Progenitor cell of endocrine pancreas (in vitro differentiated cells): ENCODE measurements around the gene GABRB1. TPM values are rescaled to one million over a fixed set of nuclear protein-coding genes. Genes with fewer than 3 reads are reported as not detected.

Source experiments
- DNase-seq: peaks from one replicate; pipeline ENCODE4 v3.0.0; 2021; ENCODE audit warnings: low spot score; ENCODE audit not compliant: unreplicated experiment
- H3K27ac Mint-ChIP-seq: 2 replicates; pipeline ENCODE4 v1.8.0; 2021; ENCODE audit warnings: mild to moderate bottlenecking, moderate library complexity, mixed read lengths
- H3K27me3 Mint-ChIP-seq: 2 replicates; pipeline ENCODE4 v1.8.0; 2021; ENCODE audit warnings: mixed read lengths
- H3K36me3 Mint-ChIP-seq: 2 replicates; pipeline ENCODE4 v1.8.0; 2022; ENCODE audit warnings: mixed read lengths; ENCODE audit not compliant: insufficient read depth
- H3K4me1 Mint-ChIP-seq: 2 replicates; pipeline ENCODE4 v1.8.0; 2021; ENCODE audit warnings: low read depth, mixed read lengths
- H3K4me3 Mint-ChIP-seq: 2 replicates; pipeline ENCODE4 v1.8.0; 2021; ENCODE audit warnings: low read depth, mild to moderate bottlenecking, moderate library complexity, mixed read lengths
- H3K9me3 Mint-ChIP-seq: 2 replicates; pipeline ENCODE4 v1.8.0; 2021; ENCODE audit warnings: low read depth, mixed read lengths
- CTCF ChIP-seq: fragments of 200-600 bp; sonication (generic); IDR thresholded peaks from one replicate; pipeline ENCODE4 v1.5.0; 2021; ENCODE audit warnings: antibody characterized with exemption, mild to moderate bottlenecking; ENCODE audit not compliant: unreplicated experiment
- total RNA-seq: library from RNA; stranded (reverse); gene quantifications from 2 replicates; pipeline ENCODE4 v1.2.1, GENCODE V29; 2021

GABRB1 gene
- total RNA-seq, 1 donor from 2014 or later = 1.2 TPM

- no peak overlapping the region for H3K27ac Mint-ChIP-seq
- no peaks in the 10 kb centered on the region for H3K9me3 Mint-ChIP-seq
- TF ChIP-seq CTCF = no peak
- H3K36me3 Mint-ChIP-seq = no peaks in the 10 kb centered on the region
- no peak for DNase-seq
- H3K4me3 Mint-ChIP-seq = no peak overlapping the region
- peaks cover 2% of the 10 kb centered on the region for H3K4me1 Mint-ChIP-seq
- H3K27me3 Mint-ChIP-seq = no peaks in the 10 kb centered on the region
These were observed 20.4 kb upstream of the GABRB1 start for GRCh38 chr4:47010912-47011446.

- Mint-ChIP-seq H3K4me3 (no peak overlapping the region), H3K27ac (no peak overlapping the region), H3K9me3 (no peaks in the 10 kb centered on the region), H3K4me1 (peaks cover 2% of the 10 kb centered on the region), H3K36me3 (no peaks in the 10 kb centered on the region), H3K27me3 (no peaks in the 10 kb centered on the region)
- TF ChIP-seq CTCF = no peak
- DNase-seq = no peak
These were observed 18.7 kb upstream of the GABRB1 start for GRCh38 chr4:47012676-47013075.

- Mint-ChIP-seq H3K36me3 (no peaks in the 10 kb centered on the region), H3K27me3 (no peaks in the 10 kb centered on the region), H3K4me3 (no peak overlapping the region), H3K4me1 (peaks cover 2% of the 10 kb centered on the region), H3K27ac (no peak overlapping the region), H3K9me3 (no peaks in the 10 kb centered on the region)
- DNase-seq = no peak
- no peak for TF ChIP-seq CTCF
These were observed 18.0 kb upstream of the GABRB1 start for GRCh38 chr4:47013373-47013772.

- DNase-seq = no peak
- Mint-ChIP-seq H3K9me3 (no peaks in the 10 kb centered on the region), H3K4me1 (peaks cover 2% of the 10 kb centered on the region), H3K4me3 (no peak overlapping the region), H3K27me3 (no peaks in the 10 kb centered on the region), H3K27ac (no peak overlapping the region), H3K36me3 (no peaks in the 10 kb centered on the region)
- no peak for TF ChIP-seq CTCF
These were observed 14.3 kb upstream of the GABRB1 start for GRCh38 chr4:47017081-47017480.

- no peak for TF ChIP-seq CTCF
- no peaks in the 10 kb centered on the region for H3K27me3 Mint-ChIP-seq
- H3K36me3 Mint-ChIP-seq = no peaks in the 10 kb centered on the region
- no peak overlapping the region for H3K4me3 Mint-ChIP-seq
- peaks cover 2% of the 10 kb centered on the region for H3K4me1 Mint-ChIP-seq
- DNase-seq = no peak
- no peak overlapping the region for H3K27ac Mint-ChIP-seq
- no peaks in the 10 kb centered on the region for H3K9me3 Mint-ChIP-seq
These were observed 13.9 kb upstream of the GABRB1 start for GRCh38 chr4:47017494-47017893.
